SK-N-MC (cell line): ENCODE data around the gene AUTS2.

ENCODE experiments used
- EZH2 ChIP-seq: fragments of 200-600 bp; sonication (generic); IDR thresholded peaks from one replicate; pipeline ENCODE4 v1.6.1; 2017; ENCODE audit warnings: antibody characterized with exemption
- FOXP2 ChIP-seq: optimal IDR thresholded peaks from 2 replicates; pipeline ENCODE3; 2011; ENCODE audit warnings: mild to moderate bottlenecking, moderate library complexity; ENCODE audit not compliant: insufficient read depth; ENCODE audit errors: extremely low read length, control extremely low read depth
- POLR2AphosphoS5 ChIP-seq: IDR thresholded peaks from 2 replicates; pipeline ENCODE4 v1.6.1; 2012; ENCODE audit warnings: mild to moderate bottlenecking, low read depth, low read length, borderline replicate concordance

GRCh38 chr7:70525991-70526390 is 927.7 kb downstream of the AUTS2 start:
- TF ChIP-seq EZH2 = no peak
- no peak for TF ChIP-seq POLR2AphosphoS5
- no peak for TF ChIP-seq FOXP2
